GM12872 (cell line): ENCODE data around the gene FBXW9.

ENCODE experiments used
- TF ChIP-seq, protein P1 (sequence below): IDR thresholded peaks from 3 replicates; pipeline ENCODE4 v1.5.1; 2011; ENCODE audit warnings: low read depth, mild to moderate bottlenecking, low read length, moderate library complexity; ENCODE audit not compliant: insufficient read depth

The FBXW9 gene

DNA sequence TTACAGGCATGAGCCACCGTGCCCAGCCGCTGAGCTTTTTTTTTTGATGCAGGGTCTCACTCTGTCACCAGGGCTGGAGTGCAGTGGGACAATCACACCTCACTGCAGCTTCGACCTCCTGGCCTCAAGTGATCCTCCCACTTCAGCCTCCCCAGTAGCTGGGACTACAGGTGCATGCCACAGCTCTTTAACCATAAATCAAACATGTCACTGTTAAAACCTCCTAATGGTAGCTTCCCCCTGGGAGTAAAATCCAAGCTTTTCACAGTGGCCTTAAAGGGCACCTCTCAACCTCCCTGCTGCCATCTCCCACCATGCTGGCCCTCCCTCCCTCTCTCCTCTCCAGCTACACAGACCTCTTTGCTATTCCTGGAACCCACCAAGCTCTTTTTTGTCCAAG lies 10.6 kb downstream of the FBXW9 start:
- TF ChIP-seq, protein P1, sequence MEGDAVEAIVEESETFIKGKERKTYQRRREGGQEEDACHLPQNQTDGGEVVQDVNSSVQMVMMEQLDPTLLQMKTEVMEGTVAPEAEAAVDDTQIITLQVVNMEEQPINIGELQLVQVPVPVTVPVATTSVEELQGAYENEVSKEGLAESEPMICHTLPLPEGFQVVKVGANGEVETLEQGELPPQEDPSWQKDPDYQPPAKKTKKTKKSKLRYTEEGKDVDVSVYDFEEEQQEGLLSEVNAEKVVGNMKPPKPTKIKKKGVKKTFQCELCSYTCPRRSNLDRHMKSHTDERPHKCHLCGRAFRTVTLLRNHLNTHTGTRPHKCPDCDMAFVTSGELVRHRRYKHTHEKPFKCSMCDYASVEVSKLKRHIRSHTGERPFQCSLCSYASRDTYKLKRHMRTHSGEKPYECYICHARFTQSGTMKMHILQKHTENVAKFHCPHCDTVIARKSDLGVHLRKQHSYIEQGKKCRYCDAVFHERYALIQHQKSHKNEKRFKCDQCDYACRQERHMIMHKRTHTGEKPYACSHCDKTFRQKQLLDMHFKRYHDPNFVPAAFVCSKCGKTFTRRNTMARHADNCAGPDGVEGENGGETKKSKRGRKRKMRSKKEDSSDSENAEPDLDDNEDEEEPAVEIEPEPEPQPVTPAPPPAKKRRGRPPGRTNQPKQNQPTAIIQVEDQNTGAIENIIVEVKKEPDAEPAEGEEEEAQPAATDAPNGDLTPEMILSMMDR: no peak

DNA sequence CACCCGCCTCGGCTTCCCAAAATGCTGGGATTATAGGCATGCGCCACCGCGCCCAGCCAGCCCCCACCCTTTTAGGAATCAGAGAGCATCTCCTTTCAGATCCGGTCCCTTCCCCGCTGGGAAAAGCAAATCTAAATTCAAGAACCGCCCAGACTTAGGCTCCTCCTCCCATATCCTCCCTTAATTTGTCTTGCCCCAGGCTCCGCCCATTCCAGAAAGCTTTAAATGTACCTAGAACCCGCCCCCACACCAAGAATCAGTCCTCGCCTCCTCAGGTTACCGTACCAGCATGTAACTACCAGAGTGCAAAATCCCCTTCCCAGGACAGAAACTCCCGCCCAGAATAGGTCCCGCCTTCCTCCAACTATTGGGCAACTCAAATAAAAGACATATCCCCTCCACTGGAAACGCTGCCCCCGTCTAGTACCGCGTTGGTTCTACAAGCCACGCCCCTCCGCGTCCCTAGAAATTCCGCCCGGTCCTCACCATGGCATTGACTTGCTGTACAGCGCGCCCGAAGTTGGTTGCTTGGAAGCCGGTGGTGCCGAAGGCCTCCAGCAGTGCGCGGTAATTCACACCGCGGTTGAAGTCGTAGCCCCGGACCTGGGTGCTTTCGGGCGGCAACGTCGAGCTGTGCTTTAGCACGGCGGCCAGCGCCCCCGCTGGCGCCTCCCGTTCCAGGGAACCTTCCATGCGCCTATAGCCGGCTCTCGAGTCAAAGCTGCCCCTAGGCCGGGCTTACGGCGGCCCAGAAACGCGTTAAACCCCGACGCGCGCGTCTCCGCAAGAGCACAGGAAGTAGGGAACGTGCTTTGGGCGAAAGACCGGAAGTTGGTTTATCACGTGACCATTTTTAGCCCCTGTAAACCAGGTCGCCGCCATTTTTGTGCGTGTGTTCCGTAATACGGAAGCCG lies 15.1 kb downstream of the FBXW9 start, which contains the start of gene DHPS:
DHPS (minus strand) TSS at position 807 of the 914 bp plus-strand sequence; CDS start at position 693, 114 bp downstream.
- TF ChIP-seq, protein P1: no peak

DNA sequence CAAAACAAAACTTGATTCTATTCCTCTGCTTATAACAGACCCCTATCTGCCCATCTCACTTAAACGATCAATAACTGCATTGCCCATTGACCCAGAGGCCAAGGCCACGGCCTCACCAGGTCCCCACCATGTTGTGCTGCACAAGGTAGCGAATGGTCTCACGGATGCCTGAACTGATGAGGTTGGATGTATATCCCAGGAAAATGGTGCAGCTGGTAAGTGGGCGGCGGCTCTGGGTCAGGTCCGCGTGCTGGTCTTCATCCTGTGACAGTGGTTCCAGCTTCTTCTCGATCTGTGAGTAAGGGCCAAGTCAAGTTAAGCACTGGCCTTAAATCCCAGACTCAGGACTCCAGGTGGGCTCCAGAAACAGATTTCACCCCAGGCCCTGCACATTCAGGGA lies 16.4 kb downstream of the FBXW9 start:
- TF ChIP-seq, protein P1: no peak

DNA sequence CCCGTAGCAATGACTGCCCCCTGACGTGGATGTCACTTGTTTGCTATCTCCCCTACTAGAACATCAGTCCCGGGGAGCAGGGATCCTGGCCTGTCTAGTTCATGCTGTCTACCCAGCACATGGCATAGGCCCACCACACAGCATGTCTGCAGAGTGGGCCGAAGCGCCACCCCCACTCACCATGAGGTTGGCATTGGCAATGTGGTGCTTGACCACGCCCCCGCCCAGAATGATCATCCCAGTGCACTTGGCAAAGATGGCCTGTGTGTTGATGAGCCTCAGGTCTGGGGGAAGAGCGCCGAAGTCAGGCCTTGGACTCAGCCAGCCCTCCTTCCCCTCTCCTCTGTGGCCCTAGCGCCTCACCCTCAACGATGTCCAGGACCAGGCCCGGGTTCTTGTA lies 19.5 kb downstream of the FBXW9 start:
- TF ChIP-seq, protein P1: no peak

DNA sequence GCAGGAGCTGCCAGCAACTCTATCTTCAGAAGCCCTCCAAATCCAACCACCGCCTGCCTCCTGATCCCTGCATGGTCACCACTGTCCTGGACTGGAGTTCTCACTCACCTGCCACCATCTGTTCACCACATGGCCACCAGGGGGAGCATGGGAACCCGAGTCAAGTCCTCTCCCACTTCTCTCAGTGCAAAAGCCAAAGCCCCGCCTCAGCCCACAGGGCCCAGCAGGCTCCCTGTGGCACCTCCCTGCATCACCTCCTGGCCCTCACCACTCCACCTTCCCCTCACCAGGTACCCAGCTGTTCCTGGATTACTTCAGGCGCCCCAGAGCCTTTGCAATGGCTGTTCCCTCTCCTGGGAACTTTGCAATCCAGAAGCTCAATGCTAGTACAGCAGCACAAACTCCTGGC lies 20.0 kb downstream of the FBXW9 start:
- TF ChIP-seq, protein P1: peak; percentile 97

DNA sequence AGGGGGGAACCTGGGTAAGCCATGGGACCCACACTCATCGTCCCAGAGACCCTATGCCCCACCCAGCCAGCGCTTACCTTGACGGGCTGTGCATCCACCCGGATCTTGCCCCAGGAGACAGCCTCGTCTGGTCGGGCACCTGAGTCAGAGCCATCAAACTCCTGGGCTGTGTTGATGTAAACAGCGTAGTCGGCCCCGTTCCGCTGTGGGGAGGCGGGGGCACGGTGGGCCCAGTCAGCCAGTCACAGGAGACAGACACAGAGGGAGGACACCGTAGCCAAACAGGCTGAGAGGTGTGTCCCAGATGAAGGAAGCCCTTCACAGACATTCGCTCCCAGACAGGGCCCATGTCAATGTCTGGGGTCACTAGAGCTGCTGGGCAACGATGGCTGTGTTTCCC lies 20.5 kb downstream of the FBXW9 start:
- TF ChIP-seq, protein P1: no peak

DNA sequence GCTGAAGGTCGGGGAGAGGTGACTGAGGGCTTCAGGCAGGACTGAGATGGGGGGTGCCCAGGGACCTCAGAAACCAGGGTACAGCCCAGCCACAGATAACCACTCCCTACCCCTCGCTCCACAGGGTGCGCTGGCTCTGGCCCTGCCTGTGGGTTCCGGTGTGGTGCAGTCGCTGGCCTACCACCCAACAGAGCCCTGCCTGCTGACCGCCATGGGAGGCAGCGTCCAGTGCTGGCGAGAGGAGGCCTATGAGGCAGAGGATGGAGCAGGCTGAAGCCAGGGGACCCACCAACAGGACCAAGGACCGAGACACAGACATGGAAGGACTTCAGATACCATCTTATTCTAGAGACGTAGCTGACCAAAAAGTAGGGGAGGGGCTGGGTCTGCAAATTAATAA lies 21.0 kb downstream of the FBXW9 start:
- TF ChIP-seq, protein P1: no peak
